ENCODE results near the gene NCOR2. TPM values are rescaled to one million over a fixed set of nuclear protein-coding genes. Genes with fewer than 3 reads are reported as not detected.

NCOR2 gene
- 156 TPM for polyA plus RNA-seq (2013, experiment 1 of 2)
- polyA plus RNA-seq (2013, experiment 2 of 2), result 115 TPM

DNA sequence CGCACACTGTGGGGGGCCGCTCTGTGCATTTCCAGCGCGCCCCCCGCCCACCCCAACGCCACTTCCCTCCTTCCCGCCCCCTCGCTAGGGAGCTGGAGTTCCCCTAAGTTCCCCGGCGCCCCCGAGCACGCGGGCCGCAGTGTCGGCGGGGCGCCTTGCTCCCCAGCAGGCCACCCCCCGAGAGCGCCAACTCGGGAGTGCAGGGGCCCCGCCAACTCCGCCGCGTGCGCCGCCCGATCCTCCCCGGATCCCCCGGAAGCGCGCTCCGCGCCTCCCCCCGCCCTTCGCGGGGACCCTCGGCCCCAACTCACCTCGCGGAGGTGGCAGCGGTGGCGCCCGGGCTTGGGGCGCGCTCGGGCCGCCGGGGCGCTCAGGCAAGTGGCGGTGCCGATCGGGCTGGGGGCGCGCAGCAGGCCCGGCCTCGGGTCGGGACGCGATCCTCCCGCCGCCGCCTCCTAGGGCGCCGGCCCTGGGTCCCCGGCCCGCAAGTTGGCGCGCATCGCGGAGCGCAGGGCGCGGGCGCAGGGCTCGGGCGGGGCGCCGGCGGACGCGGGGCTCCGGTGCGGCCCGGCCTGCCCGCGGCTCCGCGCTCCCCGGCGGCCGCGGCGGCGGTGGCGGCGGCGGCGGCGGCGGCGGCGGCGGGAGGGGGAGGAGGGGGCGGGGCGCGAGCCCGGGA, at the start of gene NCOR2:
TSS of gene NCOR2 (minus strand) at position 616 of the 676 bp plus-strand sequence. CDS start 72,361 bp downstream, outside the sequence.
- Histone ChIP-seq H3K9me3 (ENCODE audit: control insufficient read depth, low read length) (no peaks in the 10 kb centered on the region), H3K4me3 (ENCODE audit: extremely low read depth, insufficient read depth, low read length, poor library complexity, severe bottlenecking) (peak within 1 kb of the TSS; percentile 95)

DNA sequence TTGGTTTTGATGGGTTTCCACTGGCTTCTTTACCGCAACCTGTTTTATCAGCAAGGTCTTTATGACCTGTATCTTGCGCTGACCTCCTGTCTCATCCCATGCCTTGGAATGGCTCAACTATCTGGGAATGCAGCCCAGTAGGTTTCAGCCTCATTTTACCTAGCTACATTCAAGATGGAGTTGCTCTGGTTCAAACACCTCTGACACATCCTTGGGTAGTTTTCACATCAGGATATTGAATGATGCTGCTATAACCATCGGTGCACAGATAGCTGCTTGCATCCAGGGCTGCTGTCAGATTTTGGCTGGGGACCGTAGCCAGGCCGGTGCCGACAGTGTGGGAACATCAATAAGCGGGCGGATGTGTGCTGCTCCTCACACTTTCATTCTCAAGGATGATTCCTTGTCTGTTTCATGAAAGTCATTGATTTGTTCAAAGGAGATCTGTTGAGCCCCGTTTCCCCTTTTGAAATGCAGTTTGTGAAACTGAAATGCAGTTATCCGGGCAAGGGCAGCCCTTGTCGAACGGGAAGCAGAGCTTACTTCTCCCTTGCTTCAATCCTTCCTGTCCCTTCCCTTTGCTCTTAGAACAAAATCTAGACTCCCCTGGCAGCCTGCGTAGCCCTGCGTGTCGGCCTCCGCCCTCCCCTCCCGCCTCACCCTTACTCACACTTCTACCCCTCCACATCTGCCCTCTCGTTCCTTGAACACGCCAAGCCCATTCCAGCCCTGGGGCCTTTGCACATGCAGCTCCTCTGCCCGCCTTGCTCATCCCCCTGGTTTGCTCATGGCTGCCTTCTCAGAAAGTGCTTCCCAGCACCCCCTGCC, 49.2 kb upstream of the NCOR2 start:
- Histone ChIP-seq H3K9me3 (ENCODE audit: control insufficient read depth, low read length) (peaks cover 3% of the 10 kb centered on the region), H3K27ac (ENCODE audit: low read depth, low read length, severe bottlenecking) (no peak overlapping the region), H3K36me3 (ENCODE audit: control insufficient read depth, insufficient read depth, low read length) (no peaks in the 10 kb centered on the region), H3K4me1 (ENCODE audit: control insufficient read depth, insufficient read depth, low read length, poor library complexity, severe bottlenecking) (no peaks in the 10 kb centered on the region), H3K4me3 (ENCODE audit: extremely low read depth, insufficient read depth, low read length, poor library complexity, severe bottlenecking) (no peak overlapping the region)
- 89 to 94% methylated on average over 20 of the region's 20 CpGs for WGBS, 2 experiments (ENCODE audit: insufficient coverage in 2 of 2)

More for the DNA sequence above, at the start of gene NCOR2:
- H3K27ac ChIP-seq (ENCODE audit: low read depth, low read length, severe bottlenecking), result peak within 1 kb of the TSS; percentile 83
- WGBS, 2 experiments (ENCODE audit: insufficient coverage in 2 of 2), result 0% methylated on average over 32 to 40 of the region's 106 CpGs
- peaks cover 9% of the 10 kb centered on the region for H3K4me1 ChIP-seq (ENCODE audit: control insufficient read depth, insufficient read depth, low read length, poor library complexity, severe bottlenecking)
- peaks cover 9% of the 10 kb centered on the region for H3K36me3 ChIP-seq (ENCODE audit: control insufficient read depth, insufficient read depth, low read length)

DNA sequence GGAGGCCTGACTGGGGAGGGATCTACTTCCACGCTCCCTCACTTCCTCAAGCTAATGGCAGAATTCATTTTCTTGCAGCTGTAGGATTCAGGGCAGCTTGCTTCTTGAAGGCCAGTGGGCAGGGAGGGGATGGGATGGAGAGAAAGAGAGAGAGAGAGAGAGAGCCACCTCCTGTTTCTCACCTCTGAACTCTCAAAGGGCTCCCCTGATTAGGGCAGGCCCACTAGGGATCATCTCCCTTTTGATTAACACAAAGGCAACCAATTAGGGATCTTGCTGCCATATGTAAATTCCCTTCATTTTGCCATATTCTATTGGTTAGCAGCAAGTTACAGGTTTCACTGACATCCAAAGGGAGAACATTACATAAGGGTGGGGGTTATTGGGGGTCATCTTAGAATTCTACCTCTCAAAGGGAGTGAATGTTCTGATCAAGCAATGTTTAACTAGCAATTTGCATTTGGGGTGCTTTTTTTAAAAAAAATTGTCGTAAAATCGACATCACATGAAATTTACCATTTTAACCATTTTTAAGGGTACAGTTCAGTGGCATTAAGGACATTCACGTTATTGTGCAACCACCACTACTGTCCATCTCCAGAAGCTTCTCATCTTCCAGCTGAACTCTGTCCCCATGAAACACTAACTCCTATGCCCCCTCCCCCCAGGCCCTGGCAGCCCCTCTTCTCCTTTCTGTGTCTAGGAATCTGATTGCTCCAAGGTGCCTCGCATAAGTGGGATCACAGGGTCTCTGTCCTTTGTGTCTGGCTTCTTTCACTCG, 47.3 kb upstream of the NCOR2 start:
- 92% methylated on average over 5 of the region's 6 CpGs for WGBS, 2 experiments (ENCODE audit: insufficient coverage in 2 of 2)
- Histone ChIP-seq H3K27ac (ENCODE audit: low read depth, low read length, severe bottlenecking) (no peak overlapping the region), H3K4me1 (ENCODE audit: control insufficient read depth, insufficient read depth, low read length, poor library complexity, severe bottlenecking) (no peaks in the 10 kb centered on the region), H3K4me3 (ENCODE audit: extremely low read depth, insufficient read depth, low read length, poor library complexity, severe bottlenecking) (no peak overlapping the region), H3K9me3 (ENCODE audit: control insufficient read depth, low read length) (peaks cover 3% of the 10 kb centered on the region), H3K36me3 (ENCODE audit: control insufficient read depth, insufficient read depth, low read length) (no peaks in the 10 kb centered on the region)

DNA sequence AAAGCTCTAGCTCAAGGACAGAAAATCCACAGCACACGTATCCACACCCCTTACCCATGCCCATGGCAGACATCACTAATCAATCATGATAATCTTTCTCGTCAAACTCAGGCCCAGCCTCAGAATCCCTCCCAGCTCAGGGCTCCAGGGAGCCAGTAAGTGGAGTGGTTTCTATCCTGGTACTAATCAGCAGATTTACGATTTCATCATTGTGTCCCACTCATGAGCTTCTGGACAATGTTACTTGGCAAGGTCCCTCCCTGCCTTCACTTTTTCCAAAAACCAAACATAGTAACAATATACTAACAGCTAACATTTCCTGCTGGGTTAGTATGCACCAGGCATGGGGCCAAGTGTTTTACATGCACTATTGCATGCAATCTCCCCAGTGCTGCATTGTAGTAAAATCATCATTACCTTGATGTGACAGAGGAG, 45.8 kb upstream of the NCOR2 start:
- WGBS, 2 experiments (ENCODE audit: insufficient coverage in 2 of 2), result 100% methylated on average over 2 of the region's 3 CpGs
- Histone ChIP-seq H3K4me3 (ENCODE audit: extremely low read depth, insufficient read depth, low read length, poor library complexity, severe bottlenecking) (no peak overlapping the region), H3K9me3 (ENCODE audit: control insufficient read depth, low read length) (no peaks in the 10 kb centered on the region), H3K27ac (ENCODE audit: low read depth, low read length, severe bottlenecking) (no peak overlapping the region), H3K4me1 (ENCODE audit: control insufficient read depth, insufficient read depth, low read length, poor library complexity, severe bottlenecking) (no peaks in the 10 kb centered on the region), H3K36me3 (ENCODE audit: control insufficient read depth, insufficient read depth, low read length) (no peaks in the 10 kb centered on the region)

DNA sequence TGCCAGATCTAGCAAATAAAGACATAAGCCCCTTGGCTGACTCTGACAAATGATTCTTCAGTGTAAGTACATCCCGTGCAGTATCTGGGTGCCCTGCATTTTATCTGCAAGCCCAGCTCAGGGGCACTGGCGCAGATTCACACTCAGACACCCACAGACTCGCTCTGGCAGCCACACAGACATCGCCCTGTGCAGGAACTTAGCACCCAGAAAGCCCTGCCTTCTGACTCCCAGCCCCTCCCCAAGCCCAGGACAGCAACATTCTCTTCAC, 44.9 kb upstream of the NCOR2 start:
- 92 to 100% methylated on average over 2 to 4 of the region's 4 CpGs for WGBS, 2 experiments (ENCODE audit: insufficient coverage in 2 of 2)
- Histone ChIP-seq H3K4me3 (ENCODE audit: extremely low read depth, insufficient read depth, low read length, poor library complexity, severe bottlenecking) (no peak overlapping the region), H3K9me3 (ENCODE audit: control insufficient read depth, low read length) (no peaks in the 10 kb centered on the region)

DNA sequence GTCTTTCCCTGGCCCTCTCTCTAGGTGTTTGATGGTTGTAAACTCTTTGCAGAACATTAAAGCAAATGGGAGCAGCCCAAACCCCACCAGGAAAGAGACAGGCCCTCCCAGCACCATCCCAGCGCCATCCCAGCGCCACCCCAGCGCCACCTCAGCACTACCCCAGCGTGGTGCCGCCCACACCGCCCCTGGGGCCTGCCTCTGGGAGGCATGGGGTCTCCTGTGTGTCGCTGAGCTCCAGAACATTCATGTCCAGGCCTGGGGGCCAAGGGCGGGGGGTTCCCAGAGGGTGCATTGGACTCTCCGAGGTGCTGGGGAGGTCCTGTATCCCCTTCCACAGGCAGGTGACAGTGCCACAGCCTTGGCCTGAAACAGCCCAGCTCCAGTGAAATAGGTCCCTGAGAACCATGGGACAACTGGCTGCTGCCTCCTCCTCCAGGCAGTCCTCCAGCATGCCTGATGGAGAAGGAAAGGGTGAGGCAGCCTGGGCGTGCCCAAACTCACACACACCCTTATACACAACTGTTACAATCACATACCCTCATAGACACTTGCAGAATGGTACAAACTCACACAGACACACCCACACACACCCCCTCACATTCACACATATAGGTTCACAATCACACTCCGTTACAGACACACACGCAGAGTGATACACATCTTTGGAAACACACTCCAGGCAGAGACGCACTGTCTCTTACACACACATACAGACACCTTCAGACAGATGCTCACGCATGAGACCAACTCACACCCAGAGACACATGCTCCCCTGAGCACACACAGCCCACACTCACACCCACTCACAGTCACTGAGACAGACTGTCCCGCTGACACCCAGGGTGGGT, 44.4 kb upstream of the NCOR2 start:
- Histone ChIP-seq H3K4me3 (ENCODE audit: extremely low read depth, insufficient read depth, low read length, poor library complexity, severe bottlenecking) (no peak overlapping the region), H3K36me3 (ENCODE audit: control insufficient read depth, insufficient read depth, low read length) (no peaks in the 10 kb centered on the region), H3K4me1 (ENCODE audit: control insufficient read depth, insufficient read depth, low read length, poor library complexity, severe bottlenecking) (no peaks in the 10 kb centered on the region), H3K9me3 (ENCODE audit: control insufficient read depth, low read length) (no peaks in the 10 kb centered on the region), H3K27ac (ENCODE audit: low read depth, low read length, severe bottlenecking) (no peak overlapping the region)
- 94 to 95% methylated on average over 13 to 14 of the region's 15 CpGs for WGBS, 2 experiments (ENCODE audit: insufficient coverage in 2 of 2)

More for the DNA sequence above, 44.9 kb upstream of the NCOR2 start:
- no peak overlapping the region for H3K27ac ChIP-seq (ENCODE audit: low read depth, low read length, severe bottlenecking)
- no peaks in the 10 kb centered on the region for H3K36me3 ChIP-seq (ENCODE audit: control insufficient read depth, insufficient read depth, low read length)
- no peaks in the 10 kb centered on the region for H3K4me1 ChIP-seq (ENCODE audit: control insufficient read depth, insufficient read depth, low read length, poor library complexity, severe bottlenecking)

DNA sequence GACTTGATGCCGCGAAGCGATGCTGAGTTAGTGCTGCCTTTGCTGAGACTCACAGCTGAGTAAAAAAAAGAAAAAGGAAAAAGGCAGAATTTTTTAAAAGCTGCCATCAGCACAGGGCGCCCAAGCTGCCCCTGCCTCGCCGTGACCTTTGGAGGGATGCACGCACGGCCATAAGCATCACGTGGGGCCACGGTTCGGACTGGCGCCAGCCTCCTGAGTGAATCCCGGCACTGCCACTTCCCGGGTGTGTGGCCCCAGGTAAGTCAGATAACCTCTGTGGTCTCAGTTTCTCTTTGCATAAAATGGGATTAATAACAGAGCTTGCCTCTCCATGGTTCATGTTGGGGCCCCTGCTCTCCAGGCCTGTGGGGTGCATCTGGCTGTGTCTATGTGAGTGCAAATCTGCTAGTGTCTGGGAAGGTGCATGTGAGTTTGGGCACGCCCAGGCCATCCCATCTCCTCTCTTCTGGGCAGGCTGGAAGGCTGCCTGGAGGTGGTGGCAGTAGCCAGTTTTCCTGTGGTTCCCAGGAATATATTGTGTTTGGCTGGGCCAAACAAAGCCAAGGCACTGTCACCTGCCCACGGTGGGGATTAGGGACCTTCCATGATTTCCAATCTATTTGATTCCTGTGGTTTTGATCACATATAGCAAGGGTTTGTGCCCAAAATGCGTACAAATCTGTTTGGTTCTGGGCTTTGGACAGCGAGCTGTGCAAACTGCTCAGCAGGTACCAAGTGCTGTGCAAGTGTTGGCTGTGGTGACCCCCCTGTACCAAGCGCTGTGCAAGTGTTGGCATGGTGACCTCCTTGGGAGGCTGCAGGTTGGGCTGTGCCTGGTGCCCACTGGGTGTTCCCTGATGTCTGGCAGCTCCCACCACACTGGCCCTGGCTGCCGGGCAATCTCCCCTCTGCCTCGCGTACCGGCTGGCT, 43.5 kb upstream of the NCOR2 start:
- no peaks in the 10 kb centered on the region for H3K9me3 ChIP-seq (ENCODE audit: control insufficient read depth, low read length)
- H3K27ac ChIP-seq (ENCODE audit: low read depth, low read length, severe bottlenecking), result no peak overlapping the region
- 93 to 94% methylated on average over 19 to 22 of the region's 23 CpGs for WGBS, 2 experiments (ENCODE audit: insufficient coverage in 2 of 2)
- no peak overlapping the region for H3K4me3 ChIP-seq (ENCODE audit: extremely low read depth, insufficient read depth, low read length, poor library complexity, severe bottlenecking)
- H3K36me3 ChIP-seq (ENCODE audit: control insufficient read depth, insufficient read depth, low read length), result no peaks in the 10 kb centered on the region
- H3K4me1 ChIP-seq (ENCODE audit: control insufficient read depth, insufficient read depth, low read length, poor library complexity, severe bottlenecking), result no peaks in the 10 kb centered on the region

DNA sequence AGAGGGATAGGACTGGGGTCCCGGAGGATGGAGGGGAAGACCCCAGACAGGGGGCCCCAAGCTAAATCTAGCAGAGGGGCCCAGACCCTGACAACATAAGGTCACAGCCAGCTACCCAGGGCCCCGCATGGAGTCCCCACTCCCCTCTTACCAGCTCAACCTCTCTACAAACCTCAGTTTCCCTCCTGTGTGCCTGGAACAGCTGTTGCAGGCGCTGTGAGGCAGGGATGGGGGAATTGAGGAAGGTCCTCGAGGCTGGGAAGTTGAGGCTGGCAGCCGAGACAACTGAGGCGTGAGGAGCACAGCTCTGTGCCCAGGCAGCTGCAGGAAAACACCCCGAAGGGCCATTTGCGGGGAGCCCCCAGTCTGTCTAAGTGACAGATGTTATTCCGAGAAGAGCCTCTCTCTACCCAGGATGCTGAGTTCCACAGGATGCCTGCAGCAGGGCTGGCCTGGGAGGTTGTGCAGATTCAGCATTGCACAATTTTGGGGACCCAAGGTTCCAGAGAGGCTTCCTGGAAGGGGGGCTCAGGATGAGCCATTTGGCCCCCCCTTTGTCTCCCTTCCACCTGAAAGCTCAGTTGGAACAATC, 42.7 kb upstream of the NCOR2 start:
- Histone ChIP-seq H3K36me3 (ENCODE audit: control insufficient read depth, insufficient read depth, low read length) (no peaks in the 10 kb centered on the region), H3K27ac (ENCODE audit: low read depth, low read length, severe bottlenecking) (no peak overlapping the region)
- 93 to 97% methylated on average over 6 to 8 of the region's 9 CpGs for WGBS, 2 experiments (ENCODE audit: insufficient coverage in 2 of 2)

More for the DNA sequence above, 42.7 kb upstream of the NCOR2 start:
- H3K9me3 ChIP-seq (ENCODE audit: control insufficient read depth, low read length), result no peaks in the 10 kb centered on the region
- H3K4me3 ChIP-seq (ENCODE audit: extremely low read depth, insufficient read depth, low read length, poor library complexity, severe bottlenecking), result no peak overlapping the region
- no peaks in the 10 kb centered on the region for H3K4me1 ChIP-seq (ENCODE audit: control insufficient read depth, insufficient read depth, low read length, poor library complexity, severe bottlenecking)
